AG08395 (cell line): Measurements from ENCODE around the gene TENM4.

Experiments used
- DNase-seq: peaks from one replicate; pipeline ENCODE4 v3.0.0; 2012; ENCODE audit warnings: mixed read lengths, low spot score

The TENM4 gene

GRCh38 chr11:79388201-79388600 lies 52.6 kb downstream of the TENM4 start:
- no peak for DNase-seq

- DNase-seq = no peak
Measured at GRCh38 chr11:79383874-79384273, 57.0 kb downstream of the TENM4 start.

GRCh38 chr11:79382301-79383050 lies 58.4 kb downstream of the TENM4 start:
- no peak for DNase-seq

- no peak for DNase-seq
Measured at GRCh38 chr11:79381036-79381435, 59.8 kb downstream of the TENM4 start.

GRCh38 chr11:79377406-79377805 lies 63.4 kb downstream of the TENM4 start:
- DNase-seq = no peak

GRCh38 chr11:79375818-79376550 lies 64.8 kb downstream of the TENM4 start:
- no peak for DNase-seq

GRCh38 chr11:79374727-79375126 lies 66.1 kb downstream of the TENM4 start:
- DNase-seq = no peak

- DNase-seq = no peak
Measured at GRCh38 chr11:79371724-79372123, 69.1 kb downstream of the TENM4 start.

- DNase-seq = no peak
Measured at GRCh38 chr11:79371152-79371551, 69.7 kb downstream of the TENM4 start.

GRCh38 chr11:79369055-79369454 lies 71.8 kb downstream of the TENM4 start:
- DNase-seq = no peak

GRCh38 chr11:79367844-79368243 lies 73.0 kb downstream of the TENM4 start:
- DNase-seq = no peak

GRCh38 chr11:79366218-79366617 lies 74.6 kb downstream of the TENM4 start:
- DNase-seq = no peak

- DNase-seq = no peak
Measured at GRCh38 chr11:79363861-79364378, 76.9 kb downstream of the TENM4 start.

GRCh38 chr11:79363256-79363655 lies 77.6 kb downstream of the TENM4 start:
- no peak for DNase-seq

GRCh38 chr11:79362821-79363220 lies 78.0 kb downstream of the TENM4 start:
- DNase-seq = no peak

- no peak for DNase-seq
Measured at GRCh38 chr11:79362206-79362757, 78.5 kb downstream of the TENM4 start.

- DNase-seq = no peak
Measured at GRCh38 chr11:79358258-79358657, 82.6 kb downstream of the TENM4 start.

GRCh38 chr11:79353706-79354105 lies 87.1 kb downstream of the TENM4 start:
- peak; percentile 46 for DNase-seq

- DNase-seq = no peak
Measured at GRCh38 chr11:79352349-79352703, 88.5 kb downstream of the TENM4 start.

GRCh38 chr11:79348976-79349682 lies 91.7 kb downstream of the TENM4 start:
- DNase-seq = no peak

- DNase-seq = no peak
Measured at GRCh38 chr11:79346021-79346420, 94.8 kb downstream of the TENM4 start.

GRCh38 chr11:79344753-79345294 lies 96.0 kb downstream of the TENM4 start:
- DNase-seq = no peak
